Hematopoietic multipotent progenitor cell (in vitro differentiated cells): Measurements from ENCODE around the gene FZD8. TPM values are rescaled to one million over a fixed set of nuclear protein-coding genes. Genes with fewer than 3 reads are reported as not detected.
A peak's percentile ranks its signal among the peaks of the same experiment; 100 is the strongest.

Experiments used
- DNase-seq, 3 donors: peaks; one replicate each; pipeline ENCODE4 v3.0.0-alpha.2; 2011 to 2015; ENCODE audit warnings: low read depth in 2 of 3, low spot score in 2 of 3
- total RNA-seq: library from RNA; depleted of rRNA; stranded (reverse); fragments of >200 nt; gene quantifications from one replicate; pipeline ENCODE4 v1.2.3, GENCODE V29; 2012

FZD8 gene
- total RNA-seq, 1 donor = 0.81 TPM

GRCh38 chr10:35642793-35643114 is 658 bp upstream of the FZD8 start:
- no peak for DNase-seq

- no peak for DNase-seq
Observed at GRCh38 chr10:35641676-35642034, 441 bp downstream of the FZD8 start.

- DNase-seq = peak in 1 of 3 donors; percentile 54
Observed at GRCh38 chr10:35640951-35641675, 983 bp downstream of the FZD8 start.

GRCh38 chr10:35640474-35640873 is 1.6 kb downstream of the FZD8 start:
- DNase-seq = peak in 1 of 3 donors; percentile 47

- DNase-seq = no peak
Observed at GRCh38 chr10:35639728-35640401, 2.2 kb downstream of the FZD8 start.

- DNase-seq = no peak
Observed at GRCh38 chr10:35639021-35639727, 2.9 kb downstream of the FZD8 start.

- no peak for DNase-seq
Observed at GRCh38 chr10:35638101-35638500, 4.0 kb downstream of the FZD8 start.

GRCh38 chr10:35637462-35637861 is 4.6 kb downstream of the FZD8 start:
- no peak for DNase-seq

GRCh38 chr10:35636956-35637355 is 5.1 kb downstream of the FZD8 start:
- DNase-seq = no peak

GRCh38 chr10:35635576-35635975 is 6.5 kb downstream of the FZD8 start:
- DNase-seq = peak in 2 of 3 donors; percentile 67 to 82

GRCh38 chr10:35633006-35633980 is 8.8 kb downstream of the FZD8 start:
- no peak for DNase-seq

GRCh38 chr10:35632027-35632426 is 10.1 kb downstream of the FZD8 start:
- DNase-seq = no peak

GRCh38 chr10:35631404-35631803 is 10.7 kb downstream of the FZD8 start:
- DNase-seq = no peak

GRCh38 chr10:35626971-35627507 is 15.1 kb downstream of the FZD8 start:
- DNase-seq = no peak

- no peak for DNase-seq
Observed at GRCh38 chr10:35614312-35614711, 27.8 kb downstream of the FZD8 start.

GRCh38 chr10:35613597-35614226 is 28.4 kb downstream of the FZD8 start:
- no peak for DNase-seq

GRCh38 chr10:35613107-35613440 is 29.0 kb downstream of the FZD8 start:
- no peak for DNase-seq

GRCh38 chr10:35612385-35613106 is 29.6 kb downstream of the FZD8 start:
- DNase-seq = no peak

- DNase-seq = no peak
Observed at GRCh38 chr10:35611750-35612149, 30.3 kb downstream of the FZD8 start.

- DNase-seq = no peak
Observed at GRCh38 chr10:35608328-35608672, 33.8 kb downstream of the FZD8 start.
